Brain microvascular endothelial cell (primary cell): ENCODE results near the gene OCSTAMP.

Experiments used
- DNase-seq: peaks from one replicate; pipeline ENCODE4 v3.0.0-alpha.2; 2020
- H3K27ac ChIP-seq: fragments of 250-450 bp; sonication (Bioruptor Pico); 2 replicates; pipeline ENCODE4 v1.5.1; 2020; ENCODE audit warnings: mild to moderate bottlenecking, moderate library complexity
- H3K27me3 ChIP-seq: fragments of 250-450 bp; sonication (Bioruptor Pico); replicated peaks from 2 replicates; pipeline ENCODE4 v1.5.1; 2020; ENCODE audit warnings: mild to moderate bottlenecking
- H3K36me3 ChIP-seq: fragments of 250-450 bp; sonication (Bioruptor Pico); replicated peaks from 2 replicates; pipeline ENCODE4 v1.5.1; 2020; ENCODE audit warnings: mild to moderate bottlenecking
- H3K4me3 ChIP-seq: 2 replicates; pipeline ENCODE4 v1.5.1; 2011; ENCODE audit warnings: low read depth, mild to moderate bottlenecking, control low read depth, low read length, moderate library complexity
- in situ Hi-C: cut with HindIII; loops from 2 replicates; pipeline ENCODE4 v1.10.0; 2017; ENCODE audit warnings: low sequenced_read_pairs, low pct_ligation_motif_present
- TF ChIP-seq, protein P1 (sequence below): IDR thresholded peaks from 2 replicates; pipeline ENCODE4 v1.5.1; 2011; ENCODE audit warnings: low read depth, mild to moderate bottlenecking, moderate library complexity, low read length, control low read depth, inconsistent platforms; ENCODE audit errors: missing control alignments

OCSTAMP gene

DNA sequence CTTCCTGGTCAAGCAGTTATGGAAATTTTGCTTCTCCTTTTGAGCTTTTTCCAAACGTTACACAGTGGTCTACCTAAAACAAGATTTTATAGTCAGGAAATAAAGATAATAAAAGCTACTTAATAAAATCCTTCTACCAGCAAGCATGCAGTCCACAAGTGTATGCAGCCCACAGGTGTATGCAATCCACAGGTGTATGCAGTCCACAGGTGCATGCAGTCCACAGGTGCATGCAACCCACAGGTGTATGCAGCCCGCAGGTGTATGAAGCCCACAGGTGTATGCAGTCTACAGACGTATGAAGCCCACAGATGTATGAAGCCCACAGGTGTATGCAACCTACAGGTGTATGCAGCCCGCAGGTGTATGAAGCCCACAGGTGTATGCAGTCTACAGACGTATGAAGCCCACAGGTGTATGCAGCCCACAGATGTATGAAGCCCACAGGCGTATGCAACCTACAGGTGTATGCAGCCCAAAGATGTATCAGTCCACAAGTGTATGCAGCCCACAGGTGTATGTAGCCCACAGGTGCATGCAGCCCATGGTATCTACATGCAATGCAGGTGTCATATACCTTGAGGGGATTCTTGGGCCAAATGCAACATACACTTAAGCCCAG lies 26.4 kb upstream of the OCSTAMP start:
- no peak overlapping the region for H3K4me3 ChIP-seq
- H3K27me3 ChIP-seq: no peaks in the 10 kb centered on the region
- H3K27ac ChIP-seq: no peak overlapping the region
- TF ChIP-seq, protein P1, sequence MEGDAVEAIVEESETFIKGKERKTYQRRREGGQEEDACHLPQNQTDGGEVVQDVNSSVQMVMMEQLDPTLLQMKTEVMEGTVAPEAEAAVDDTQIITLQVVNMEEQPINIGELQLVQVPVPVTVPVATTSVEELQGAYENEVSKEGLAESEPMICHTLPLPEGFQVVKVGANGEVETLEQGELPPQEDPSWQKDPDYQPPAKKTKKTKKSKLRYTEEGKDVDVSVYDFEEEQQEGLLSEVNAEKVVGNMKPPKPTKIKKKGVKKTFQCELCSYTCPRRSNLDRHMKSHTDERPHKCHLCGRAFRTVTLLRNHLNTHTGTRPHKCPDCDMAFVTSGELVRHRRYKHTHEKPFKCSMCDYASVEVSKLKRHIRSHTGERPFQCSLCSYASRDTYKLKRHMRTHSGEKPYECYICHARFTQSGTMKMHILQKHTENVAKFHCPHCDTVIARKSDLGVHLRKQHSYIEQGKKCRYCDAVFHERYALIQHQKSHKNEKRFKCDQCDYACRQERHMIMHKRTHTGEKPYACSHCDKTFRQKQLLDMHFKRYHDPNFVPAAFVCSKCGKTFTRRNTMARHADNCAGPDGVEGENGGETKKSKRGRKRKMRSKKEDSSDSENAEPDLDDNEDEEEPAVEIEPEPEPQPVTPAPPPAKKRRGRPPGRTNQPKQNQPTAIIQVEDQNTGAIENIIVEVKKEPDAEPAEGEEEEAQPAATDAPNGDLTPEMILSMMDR: no peak
- in situ Hi-C loops: no loop called here
- no peak for DNase-seq
- no peaks in the 10 kb centered on the region for H3K36me3 ChIP-seq

GRCh38 chr20:46575937-46576461 lies 25.5 kb upstream of the OCSTAMP start:
- no peak for DNase-seq
- in situ Hi-C loops: no loop called here
- TF ChIP-seq, protein P1: no peak
- no peak overlapping the region for H3K4me3 ChIP-seq
- no peak overlapping the region for H3K27ac ChIP-seq
- H3K36me3 ChIP-seq: no peaks in the 10 kb centered on the region
- H3K27me3 ChIP-seq: no peaks in the 10 kb centered on the region

DNA sequence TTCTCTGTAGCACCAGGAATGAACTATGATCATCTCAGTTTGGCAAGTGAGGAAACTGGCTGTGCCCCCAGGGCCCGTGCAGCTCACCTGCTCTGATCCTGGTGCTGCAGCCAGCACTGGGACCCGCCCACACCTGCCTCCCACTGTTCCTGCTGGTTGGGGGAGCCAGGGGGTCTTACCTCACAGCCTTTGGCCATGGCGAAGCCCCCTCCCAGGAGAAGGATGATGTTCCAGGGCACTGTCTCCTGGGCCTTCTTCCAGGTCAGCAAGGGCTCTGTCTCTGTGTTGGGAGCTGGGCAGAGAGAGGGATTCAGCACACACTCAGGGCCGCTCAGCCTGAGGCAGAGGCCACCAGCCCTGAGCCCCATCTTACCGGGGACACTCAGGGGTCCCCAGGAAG lies 24.9 kb upstream of the OCSTAMP start:
- TF ChIP-seq, protein P1: no peak
- H3K27me3 ChIP-seq: no peaks in the 10 kb centered on the region
- in situ Hi-C loops: no loop called here
- no peaks in the 10 kb centered on the region for H3K36me3 ChIP-seq
- no peak overlapping the region for H3K4me3 ChIP-seq
- DNase-seq: no peak
- no peak overlapping the region for H3K27ac ChIP-seq

GRCh38 chr20:46573788-46574584 lies 23.5 kb upstream of the OCSTAMP start:
- Histone ChIP-seq H3K4me3 (no peak overlapping the region), H3K27ac (no peak overlapping the region), H3K27me3 (no peaks in the 10 kb centered on the region), H3K36me3 (no peaks in the 10 kb centered on the region)
- DNase-seq: no peak
- in situ Hi-C loops: no loop called here
- TF ChIP-seq, protein P1: no peak

- DNase-seq: no peak
- H3K4me3 ChIP-seq: no peak overlapping the region
- TF ChIP-seq, protein P1: no peak
- in situ Hi-C loops: no loop called here
- H3K27me3 ChIP-seq: no peaks in the 10 kb centered on the region
- no peak overlapping the region for H3K27ac ChIP-seq
- no peaks in the 10 kb centered on the region for H3K36me3 ChIP-seq
These were observed 22.8 kb upstream of the OCSTAMP start for GRCh38 chr20:46573234-46573633.

DNA sequence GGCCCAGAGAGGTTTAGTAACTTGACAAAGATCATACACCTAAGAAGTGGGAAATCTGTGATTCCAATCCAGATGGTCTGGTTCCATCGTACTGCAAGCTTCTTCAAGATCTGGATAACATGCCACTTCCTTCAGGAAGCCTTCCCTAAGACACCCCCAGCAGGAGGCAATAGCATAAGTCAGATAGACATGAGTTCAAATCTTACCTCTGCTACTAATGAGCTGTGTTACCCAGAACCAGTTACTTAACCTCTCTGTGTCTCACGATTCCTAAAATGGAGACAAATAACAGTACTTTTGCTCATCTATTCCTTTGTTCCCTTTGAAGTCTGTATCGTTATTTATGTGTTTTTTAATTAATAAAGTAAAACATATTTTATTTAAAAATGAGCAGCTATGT lies 22.3 kb upstream of the OCSTAMP start:
- Histone ChIP-seq H3K36me3 (no peaks in the 10 kb centered on the region), H3K27me3 (no peaks in the 10 kb centered on the region), H3K27ac (no peak overlapping the region), H3K4me3 (no peak overlapping the region)
- no peak for DNase-seq
- TF ChIP-seq, protein P1: no peak
- in situ Hi-C loops: no loop called here
